K562 (cell line): ENCODE measurements around the gene OST4. TPM values are rescaled to one million over a fixed set of nuclear protein-coding genes. Genes with fewer than 3 reads are reported as not detected.

Experiments used
- ARID2 ChIP-seq: fragments of 450-650 bp; IDR thresholded peaks from 2 replicates; pipeline ENCODE4 v1.6.1; 2017; ENCODE audit warnings: antibody characterized with exemption, mild to moderate bottlenecking
- ARID3B ChIP-seq: fragments of 250-450 bp; sonication (Bioruptor Pico); IDR thresholded peaks from 2 replicates; pipeline ENCODE4 v1.4.0; 2020; ENCODE audit warnings: borderline replicate concordance
- BRD9 ChIP-seq: fragments of 450-650 bp; IDR thresholded peaks from 2 replicates; pipeline ENCODE4 v1.6.1; 2018; ENCODE audit warnings: low read depth; ENCODE audit not compliant: partially characterized antibody
- BRF1 ChIP-seq: IDR thresholded peaks from 3 replicates; pipeline ENCODE4 v1.6.1; 2011; ENCODE audit warnings: borderline replicate concordance, mild to moderate bottlenecking; ENCODE audit not compliant: insufficient read length; ENCODE audit errors: extremely low read depth
- CBX1 ChIP-seq: sonication (generic); IDR thresholded peaks from 2 replicates; pipeline ENCODE4 v1.6.1; 2016; ENCODE audit warnings: antibody characterized with exemption, low read depth, mild to moderate bottlenecking
- EHMT2 ChIP-seq: fragments of 450-650 bp; IDR thresholded peaks from 2 replicates; pipeline ENCODE4 v1.6.1; 2018; ENCODE audit warnings: antibody characterized with exemption
- ETV6 ChIP-seq, 3 experiments: fragments of 150-350 bp in 1 of 3; sonication (generic) in 1 of 3; formaldehyde crosslinking in 1 of 3; IDR thresholded peaks; 2 replicates each; pipeline versions ENCODE4 v1.6.1 to v1.8.0; 2014 to 2022; ENCODE audit warnings: borderline replicate concordance in 2 of 3, low read depth in 2 of 3, antibody characterized with exemption in 1 of 3, low read length in 1 of 3, mild to moderate bottlenecking in 1 of 3, missing genetic modification reagents in 1 of 3
- FOXA1 ChIP-seq: fragments of 450-650 bp; IDR thresholded peaks from 2 replicates; pipeline ENCODE4 v1.6.1; 2016; ENCODE audit warnings: mild to moderate bottlenecking, borderline replicate concordance
- FOXJ3 ChIP-seq: sonication (generic); formaldehyde crosslinking; IDR thresholded peaks from 2 replicates; pipeline ENCODE4 v1.4.0; 2020; ENCODE audit warnings: mild to moderate bottlenecking, missing genetic modification reagents
- FOXP1 ChIP-seq: sonication (generic); formaldehyde crosslinking; IDR thresholded peaks from 2 replicates; pipeline ENCODE4 v1.8.0; 2022; ENCODE audit warnings: mild to moderate bottlenecking, missing genetic modification reagents
- MYC ChIP-seq, 2 experiments: fragments of 250-450 bp in 1 of 2; sonication (Bioruptor Pico) in 1 of 2; IDR thresholded peaks; 2 replicates each; pipeline versions ENCODE4 v1.5.1 to v1.6.1; 2012 to 2021; ENCODE audit warnings: low read depth in 2 of 2, borderline replicate concordance in 1 of 2, improper control_type of control experiment in 1 of 2, low read length in 1 of 2, mild to moderate bottlenecking in 1 of 2, moderate library complexity in 1 of 2
- NFE2L1 ChIP-seq: fragments of 450-650 bp; IDR thresholded peaks from 2 replicates; pipeline ENCODE4 v1.6.1; 2016; ENCODE audit warnings: missing genetic modification characterization, low read depth, mild to moderate bottlenecking, missing compliant biosample characterization, moderate library complexity, borderline replicate concordance
- NUFIP1 ChIP-seq: fragments of 450-650 bp; IDR thresholded peaks from 2 replicates; pipeline ENCODE4 v1.6.1; 2018; ENCODE audit not compliant: partially characterized antibody
- TRIM28 ChIP-seq: fragments of 450-650 bp; IDR thresholded peaks from 2 replicates; pipeline ENCODE4 v1.6.1; 2017
- ZC3H4 ChIP-seq: sonication (generic); formaldehyde crosslinking; IDR thresholded peaks from 2 replicates; pipeline ENCODE4 v1.9.0; 2021; ENCODE audit warnings: missing genetic modification reagents, borderline replicate concordance
- ZNF134 ChIP-seq: fragments of 250-450 bp; sonication (Bioruptor Pico); conservative IDR thresholded peaks from 2 replicates; pipeline ENCODE4 v1.4.0; 2020
- ZNF175 ChIP-seq: fragments of 200-800 bp; sonication (Bioruptor generic); IDR thresholded peaks from 2 replicates; pipeline ENCODE4 v1.6.1; 2016; ENCODE audit warnings: low read depth, mild to moderate bottlenecking, missing genetic modification characterization, missing compliant biosample characterization
- polyA plus RNA-seq, 8 experiments: library from polyadenylated mRNA; depleted of rRNA in 4 of 8; stranded (reverse) in 5 of 8; unstranded in 3 of 8; fragments of >200 nt; fragmentation: Nextera tagmentation in 2 of 8; fragmentation: Illumina TruSeq in 1 of 8; extraction: Ambion mirVana in 2 of 8; extraction: Trizol in 1 of 8; gene quantifications; 2 replicates each; pipeline versions ENCODE4 v1.2.1 to v1.2.3, GENCODE V29; 2011 to 2014; ENCODE audit warnings: inconsistent platforms in 1 of 8, missing spikeins in 1 of 8
- total RNA-seq, 7 experiments: library from RNA; depleted of rRNA in 6 of 7; stranded (reverse); fragments of >200 nt in 6 of 7; fragmentation: Illumina TruSeq in 2 of 7; extraction: Trizol in 2 of 7; gene quantifications; 2 replicates each; pipeline versions ENCODE4 v1.2.1 to v1.2.3, GENCODE V29; 2011 to 2021; ENCODE audit warnings: low replicate concordance in 1 of 7
- TF ChIP-seq, protein P1 (sequence below): fragments of 250-450 bp; sonication (Bioruptor Pico); IDR thresholded peaks from 2 replicates; pipeline ENCODE4 v1.5.0; 2020; ENCODE audit warnings: mild to moderate bottlenecking, borderline replicate concordance
- TF ChIP-seq, protein P2 (sequence below): fragments of 250-450 bp; sonication (Bioruptor Pico); IDR thresholded peaks from 2 replicates; pipeline ENCODE4 v1.4.0; 2020; ENCODE audit warnings: mild to moderate bottlenecking, moderate library complexity, borderline replicate concordance

OST4 gene
- total and polyA plus RNA-seq, 9 of the 15 experiments (the other 6 are each of a cell fraction or from before 2014, with no cell fraction given): 186 to 1,155 (median 355) TPM

GRCh38 chr2:27050996-27051901, 20.2 kb downstream of the OST4 start, which contains the start of gene AGBL5 (continued):
- TF ChIP-seq, protein P1, sequence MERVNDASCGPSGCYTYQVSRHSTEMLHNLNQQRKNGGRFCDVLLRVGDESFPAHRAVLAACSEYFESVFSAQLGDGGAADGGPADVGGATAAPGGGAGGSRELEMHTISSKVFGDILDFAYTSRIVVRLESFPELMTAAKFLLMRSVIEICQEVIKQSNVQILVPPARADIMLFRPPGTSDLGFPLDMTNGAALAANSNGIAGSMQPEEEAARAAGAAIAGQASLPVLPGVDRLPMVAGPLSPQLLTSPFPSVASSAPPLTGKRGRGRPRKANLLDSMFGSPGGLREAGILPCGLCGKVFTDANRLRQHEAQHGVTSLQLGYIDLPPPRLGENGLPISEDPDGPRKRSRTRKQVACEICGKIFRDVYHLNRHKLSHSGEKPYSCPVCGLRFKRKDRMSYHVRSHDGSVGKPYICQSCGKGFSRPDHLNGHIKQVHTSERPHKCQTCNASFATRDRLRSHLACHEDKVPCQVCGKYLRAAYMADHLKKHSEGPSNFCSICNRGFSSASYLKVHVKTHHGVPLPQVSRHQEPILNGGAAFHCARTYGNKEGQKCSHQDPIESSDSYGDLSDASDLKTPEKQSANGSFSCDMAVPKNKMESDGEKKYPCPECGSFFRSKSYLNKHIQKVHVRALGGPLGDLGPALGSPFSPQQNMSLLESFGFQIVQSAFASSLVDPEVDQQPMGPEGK (CRISPR knock-in tag): peak; percentile 14; the same call in 1 of the 2 replicates
- TF ChIP-seq FOXJ3 (CRISPR knock-in tag) (no peak), EHMT2 (no peak), ZC3H4 (CRISPR knock-in tag) (no peak; the same call in 1 of the 2 replicates), TRIM28 (peak; percentile 26; the same call in 1 of the 2 replicates), BRD9 (peak; percentile 99), FOXA1 (no peak), MYC (IDR thresholded peaks at IDR 0.05; ENCODE audit: low read depth, low read length) (peak; percentile 58), MYC (CRISPR knock-in tag; IDR thresholded peaks at IDR 0.05; ENCODE audit: borderline replicate concordance, low read depth) (peak; percentile 47; the same call in 1 of the 2 replicates), ARID3B (peak; percentile 83; the same call in 1 of the 2 replicates), BRF1 (peak; percentile 93), ZNF134 (0 out of 2 replicates have a peak, but pooled peaks have one; percentile 20), NUFIP1 (peak; percentile 11), ARID2 (no peak; the same call in 1 of the 2 replicates), CBX1 (peak; percentile 19; the same call in 1 of the 2 replicates), NFE2L1 (tag) (no peak), FOXP1 (CRISPR knock-in tag) (peak; percentile 88; the same call in 1 of the 2 replicates), ETV6 (IDR thresholded peaks at IDR 0.05; ENCODE audit: borderline replicate concordance in 1 of 2, low read depth in 2 of 2, low read length in 1 of 2) (no peak), ETV6 (CRISPR knock-in tag; IDR thresholded peaks at IDR 0.05; ENCODE audit: borderline replicate concordance) (peak; percentile 83; the same call in 1 of the 2 replicates), ZNF175 (CRISPR knock-in tag) (peak; percentile 61; the same call in 1 of the 2 replicates)
- TF ChIP-seq, protein P2, sequence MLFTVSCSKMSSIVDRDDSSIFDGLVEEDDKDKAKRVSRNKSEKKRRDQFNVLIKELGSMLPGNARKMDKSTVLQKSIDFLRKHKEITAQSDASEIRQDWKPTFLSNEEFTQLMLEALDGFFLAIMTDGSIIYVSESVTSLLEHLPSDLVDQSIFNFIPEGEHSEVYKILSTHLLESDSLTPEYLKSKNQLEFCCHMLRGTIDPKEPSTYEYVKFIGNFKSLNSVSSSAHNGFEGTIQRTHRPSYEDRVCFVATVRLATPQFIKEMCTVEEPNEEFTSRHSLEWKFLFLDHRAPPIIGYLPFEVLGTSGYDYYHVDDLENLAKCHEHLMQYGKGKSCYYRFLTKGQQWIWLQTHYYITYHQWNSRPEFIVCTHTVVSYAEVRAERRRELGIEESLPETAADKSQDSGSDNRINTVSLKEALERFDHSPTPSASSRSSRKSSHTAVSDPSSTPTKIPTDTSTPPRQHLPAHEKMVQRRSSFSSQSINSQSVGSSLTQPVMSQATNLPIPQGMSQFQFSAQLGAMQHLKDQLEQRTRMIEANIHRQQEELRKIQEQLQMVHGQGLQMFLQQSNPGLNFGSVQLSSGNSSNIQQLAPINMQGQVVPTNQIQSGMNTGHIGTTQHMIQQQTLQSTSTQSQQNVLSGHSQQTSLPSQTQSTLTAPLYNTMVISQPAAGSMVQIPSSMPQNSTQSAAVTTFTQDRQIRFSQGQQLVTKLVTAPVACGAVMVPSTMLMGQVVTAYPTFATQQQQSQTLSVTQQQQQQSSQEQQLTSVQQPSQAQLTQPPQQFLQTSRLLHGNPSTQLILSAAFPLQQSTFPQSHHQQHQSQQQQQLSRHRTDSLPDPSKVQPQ: no peak
